Panc1 (cell line): ENCODE measurements around the gene CYP2C19.

Experiments
- CTCF ChIP-seq: fragments of 450-650 bp; IDR thresholded peaks from 2 replicates; pipeline ENCODE4 v1.5.1; 2017; ENCODE audit warnings: mild to moderate bottlenecking
- POLR2AphosphoS5 ChIP-seq: IDR thresholded peaks from 2 replicates; pipeline ENCODE4 v1.6.1; 2012; ENCODE audit warnings: mild to moderate bottlenecking, low read depth, low read length, moderate library complexity
- REST ChIP-seq, 2 experiments: IDR thresholded peaks; 2 replicates each; pipeline ENCODE4 v1.6.1; 2011 to 2012; ENCODE audit warnings: low read depth in 2 of 2, control low read depth in 1 of 2, low read length in 1 of 2, mild to moderate bottlenecking in 1 of 2, moderate library complexity in 1 of 2; ENCODE audit not compliant: insufficient read depth in 1 of 2

- TF ChIP-seq CTCF, result no peak
- TF ChIP-seq POLR2AphosphoS5, result no peak
- TF ChIP-seq REST (IDR thresholded peaks at IDR 0.05; ENCODE audit: insufficient read depth in 1 of 2, low read depth in 2 of 2, low read length in 1 of 2), result no peak
Observed at GRCh38 chr10:94757916-94758315, 4.6 kb upstream of the CYP2C19 start.
